NCI-H1930 (cell line): ENCODE data around the gene LSM12.
"Not testable (repeated sequence)": the region's sequence is repeated elsewhere in the genome, so short reads cannot be mapped to it uniquely, and the experiment has no call there.

Source experiments
- DNase-seq, 2 experiments: peaks; one replicate each; lab custom pipeline; 2025; lab: John Stamatoyannopoulos, UW

The LSM12 gene

GRCh38 chr17:44044071-44044470 is 22.4 kb downstream of the LSM12 start:
- no peak for DNase-seq

- DNase-seq, result no peak
Observed at GRCh38 chr17:44043272-44043696, 23.2 kb downstream of the LSM12 start.

- no peak for DNase-seq
Observed at GRCh38 chr17:44039829-44040635, 26.4 kb downstream of the LSM12 start.

GRCh38 chr17:44038604-44039011 is 27.9 kb downstream of the LSM12 start:
- no peak for DNase-seq

- DNase-seq, result no peak
Observed at GRCh38 chr17:44037471-44037870, 29.0 kb downstream of the LSM12 start.

GRCh38 chr17:44034688-44035087 is 31.8 kb downstream of the LSM12 start:
- not testable (repeated sequence) for DNase-seq

GRCh38 chr17:44033861-44034408 is 32.5 kb downstream of the LSM12 start:
- DNase-seq, result no peak

GRCh38 chr17:44030482-44030881 is 36.0 kb downstream of the LSM12 start:
- DNase-seq, result no peak

- no peak for DNase-seq
Observed at GRCh38 chr17:44029736-44030135, 36.7 kb downstream of the LSM12 start.

- DNase-seq, result no peak
Observed at GRCh38 chr17:44024853-44025252, 41.6 kb downstream of the LSM12 start.

GRCh38 chr17:44024271-44024663 is 42.2 kb downstream of the LSM12 start:
- no peak for DNase-seq

- no peak for DNase-seq
Observed at GRCh38 chr17:44023545-44024270, 42.8 kb downstream of the LSM12 start.

GRCh38 chr17:44022246-44022645 is 44.2 kb downstream of the LSM12 start:
- no peak for DNase-seq

GRCh38 chr17:44021227-44021626 is 45.2 kb downstream of the LSM12 start:
- DNase-seq, result not testable (repeated sequence)

- DNase-seq, result peak; percentile 80 to 88
Observed at GRCh38 chr17:44014437-44015172, 51.9 kb downstream of the LSM12 start, which contains the start of gene TMEM101. Gene TMEM101, minus strand, starts transcription at chr17:44014963. Its CDS starts 11 bp downstream, at chr17:44014952.

GRCh38 chr17:44014133-44014436 is 52.4 kb downstream of the LSM12 start:
- DNase-seq, result no peak

- DNase-seq, result no peak
Observed at GRCh38 chr17:44012874-44013273, 53.6 kb downstream of the LSM12 start.

- no peak for DNase-seq
Observed at GRCh38 chr17:44012391-44012790, 54.1 kb downstream of the LSM12 start.

GRCh38 chr17:44011876-44012275 is 54.6 kb downstream of the LSM12 start:
- no peak for DNase-seq

GRCh38 chr17:44010966-44011647 is 55.4 kb downstream of the LSM12 start:
- DNase-seq, result no peak

- DNase-seq, result no peak
Observed at GRCh38 chr17:44008205-44008909, 58.1 kb downstream of the LSM12 start.
